Measurements from ENCODE around the gene LHX3. TPM values are rescaled to one million over a fixed set of nuclear protein-coding genes. Genes with fewer than 3 reads are reported as not detected.

The LHX3 gene
- not detected for polyA plus RNA-seq (2013, experiment 1 of 2)
- polyA plus RNA-seq (2013, experiment 2 of 2), result not detected

DNA sequence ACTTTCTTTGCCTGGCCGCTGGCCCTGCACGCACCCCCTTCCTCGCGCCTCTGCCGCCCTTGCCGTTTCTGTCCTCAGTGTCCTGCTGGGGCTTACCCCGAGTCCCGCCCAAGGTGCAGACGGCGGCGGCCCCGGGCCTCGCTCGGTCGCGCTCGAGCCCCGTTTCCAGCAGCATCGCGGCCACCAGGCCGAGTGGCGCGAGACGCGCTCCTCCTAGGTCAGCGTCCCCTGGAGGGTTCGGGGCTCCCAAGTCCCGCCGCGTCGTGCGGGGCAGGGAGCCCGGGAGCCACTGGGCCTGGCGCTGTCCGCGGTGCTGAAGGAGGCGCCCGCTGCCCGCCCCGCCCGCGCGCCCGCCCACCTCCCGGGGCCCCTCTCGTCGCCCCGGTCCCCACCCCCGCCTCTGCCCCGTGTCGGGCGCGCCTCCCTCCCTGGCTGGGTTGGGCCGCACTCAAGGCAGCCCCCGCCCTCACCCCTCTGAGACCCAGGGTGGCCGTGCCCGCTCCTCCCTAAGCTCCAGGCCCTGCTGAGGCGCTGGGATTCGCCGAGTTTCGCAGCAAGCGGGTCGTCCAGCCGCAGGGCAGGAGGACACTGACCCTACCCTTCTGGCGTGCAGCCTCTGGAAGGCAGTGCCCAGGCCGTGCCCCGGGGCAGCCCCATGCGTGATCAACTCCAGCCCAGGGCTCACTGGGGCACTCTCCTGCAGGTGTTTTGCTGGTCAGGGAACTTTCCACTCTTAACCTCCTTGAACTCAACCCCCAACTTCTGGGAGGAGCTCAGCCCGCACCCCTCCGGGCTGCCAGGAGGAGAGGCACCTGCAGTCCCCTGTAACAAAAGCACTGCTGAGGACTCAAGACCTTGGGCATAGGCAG lies at the start of gene LHX3:
TSS of gene LHX3 (minus strand) at position 291 of the 869 bp plus-strand sequence. CDS start at position 175, 116 bp downstream.
- Histone ChIP-seq H3K27me3 (ENCODE audit: insufficient read depth, low read length) (peaks cover 61% of the 10 kb centered on the region), H3K9ac (ENCODE audit: low read depth, low read length) (no peak within 1 kb of the TSS), H3K4me3 (ENCODE audit: low read length) (no peak within 1 kb of the TSS), H3K36me3 (ENCODE audit: insufficient read depth, low read length) (peaks cover 8% of the 10 kb centered on the region), H3K4me1 (ENCODE audit: insufficient read depth, low read length) (no peaks in the 10 kb centered on the region), H3K27ac (ENCODE audit: low read depth, low read length) (no peak within 1 kb of the TSS), H3K9me3 (ENCODE audit: insufficient read depth, low read depth, low read length) (no peaks in the 10 kb centered on the region)
- WGBS, result 8% methylated on average over 70 of the region's 70 CpGs

DNA sequence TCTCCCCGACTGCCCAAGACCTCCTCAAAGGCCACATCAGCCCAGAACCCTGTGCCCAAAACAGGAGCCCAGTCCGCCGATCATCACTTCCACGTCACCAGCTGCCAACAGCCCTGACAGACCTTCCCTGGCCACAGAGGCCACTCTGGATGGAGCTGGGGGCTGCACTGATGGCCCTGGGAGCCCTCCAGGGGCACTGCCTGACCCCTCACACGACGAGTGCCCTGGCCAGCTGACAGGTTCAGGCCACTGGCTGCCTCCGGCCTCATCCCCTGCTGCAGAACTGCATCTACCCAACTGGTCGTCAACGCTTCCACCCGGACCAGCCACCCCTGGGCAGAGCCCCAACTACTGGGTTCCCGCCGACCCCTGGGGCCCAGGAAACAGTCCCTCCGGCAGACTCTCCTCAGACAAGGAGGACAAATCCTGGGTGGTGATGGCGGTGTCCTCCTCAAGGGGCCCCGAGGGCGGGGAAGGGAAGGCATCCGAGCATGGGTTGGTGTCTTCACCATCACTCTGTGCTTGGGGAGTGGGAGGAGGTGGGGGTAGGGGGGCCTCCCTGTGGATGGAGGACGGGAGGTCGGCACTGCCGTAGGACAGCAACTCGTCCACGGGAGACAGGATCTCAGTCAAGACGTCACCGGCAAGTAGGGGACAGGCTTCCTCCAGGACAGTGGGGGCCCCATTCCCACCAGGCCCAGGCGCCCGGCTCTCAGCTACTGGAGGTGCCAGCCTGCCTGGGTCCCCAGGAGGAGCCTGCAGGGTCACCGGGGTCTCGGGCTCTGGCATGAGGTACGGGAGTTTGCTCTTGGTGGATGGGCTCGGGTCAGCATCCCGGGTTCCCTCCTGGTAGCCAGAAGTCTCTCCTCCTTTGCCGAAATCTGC lies 48.6 kb upstream of the LHX3 start:
- WGBS, result 93% methylated on average over 32 of the region's 32 CpGs
- H3K4me1 ChIP-seq (ENCODE audit: insufficient read depth, low read length), result no peaks in the 10 kb centered on the region

DNA sequence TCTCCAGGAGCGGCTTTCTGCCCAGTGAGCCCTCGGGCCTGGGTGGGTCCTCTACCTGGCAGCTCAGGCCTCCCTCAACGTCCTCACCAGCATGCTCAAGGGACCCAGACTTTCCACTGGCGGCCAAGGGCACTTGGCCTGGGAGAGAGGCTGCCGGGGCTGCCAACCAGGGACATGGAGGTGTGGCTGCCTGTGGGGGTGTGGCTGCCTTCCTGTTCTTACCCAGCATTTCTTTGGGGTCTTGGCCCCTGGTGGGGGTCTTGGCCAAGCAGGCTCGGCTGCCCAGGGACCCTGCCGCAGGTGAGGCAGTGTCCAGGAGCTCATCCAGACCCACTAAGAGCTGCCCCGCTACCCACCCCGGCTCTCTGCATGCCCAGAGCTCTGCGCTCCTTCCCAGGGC lies 47.9 kb upstream of the LHX3 start:
- Histone ChIP-seq H3K4me3 (ENCODE audit: low read length) (no peak overlapping the region), H3K4me1 (ENCODE audit: insufficient read depth, low read length) (no peaks in the 10 kb centered on the region), H3K27me3 (ENCODE audit: insufficient read depth, low read length) (no peaks in the 10 kb centered on the region), H3K27ac (ENCODE audit: low read depth, low read length) (no peak overlapping the region), H3K9me3 (ENCODE audit: insufficient read depth, low read depth, low read length) (no peaks in the 10 kb centered on the region), H3K9ac (ENCODE audit: low read depth, low read length) (no peak overlapping the region), H3K36me3 (ENCODE audit: insufficient read depth, low read length) (no peaks in the 10 kb centered on the region)
- WGBS, result 92% methylated on average over 10 of the region's 10 CpGs

More for the DNA sequence above, 48.6 kb upstream of the LHX3 start:
- H3K9me3 ChIP-seq (ENCODE audit: insufficient read depth, low read depth, low read length), result no peaks in the 10 kb centered on the region
- H3K36me3 ChIP-seq (ENCODE audit: insufficient read depth, low read length), result no peaks in the 10 kb centered on the region
- no peaks in the 10 kb centered on the region for H3K27me3 ChIP-seq (ENCODE audit: insufficient read depth, low read length)
- no peak overlapping the region for H3K9ac ChIP-seq (ENCODE audit: low read depth, low read length)
- no peak overlapping the region for H3K27ac ChIP-seq (ENCODE audit: low read depth, low read length)
- no peak overlapping the region for H3K4me3 ChIP-seq (ENCODE audit: low read length)

DNA sequence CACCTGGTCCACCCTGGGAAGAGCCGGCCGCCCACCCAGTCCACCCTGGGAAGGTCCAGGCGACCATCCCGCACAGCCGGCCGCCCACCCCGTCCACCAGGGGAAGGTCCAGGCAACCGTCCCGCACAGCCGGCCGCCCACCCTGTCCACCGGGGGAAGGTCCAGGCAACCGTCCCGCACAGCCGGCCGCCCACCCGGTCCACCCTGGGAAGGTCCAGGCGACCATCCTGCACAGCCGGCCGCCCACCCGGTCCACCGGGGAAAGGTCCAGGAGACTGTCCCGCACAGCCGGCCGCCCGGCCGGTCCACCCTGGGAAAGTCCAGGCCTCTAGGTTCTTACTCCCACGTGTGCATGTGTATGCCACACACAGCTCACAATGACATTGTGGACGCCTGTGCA lies 47.4 kb upstream of the LHX3 start:
- H3K9me3 ChIP-seq (ENCODE audit: insufficient read depth, low read depth, low read length), result no peaks in the 10 kb centered on the region
- H3K27ac ChIP-seq (ENCODE audit: low read depth, low read length), result no peak overlapping the region
- 94% methylated on average over 29 of the region's 29 CpGs for WGBS
- no peaks in the 10 kb centered on the region for H3K36me3 ChIP-seq (ENCODE audit: insufficient read depth, low read length)
- no peaks in the 10 kb centered on the region for H3K4me1 ChIP-seq (ENCODE audit: insufficient read depth, low read length)
- no peak overlapping the region for H3K9ac ChIP-seq (ENCODE audit: low read depth, low read length)
- no peak overlapping the region for H3K4me3 ChIP-seq (ENCODE audit: low read length)
- no peaks in the 10 kb centered on the region for H3K27me3 ChIP-seq (ENCODE audit: insufficient read depth, low read length)

DNA sequence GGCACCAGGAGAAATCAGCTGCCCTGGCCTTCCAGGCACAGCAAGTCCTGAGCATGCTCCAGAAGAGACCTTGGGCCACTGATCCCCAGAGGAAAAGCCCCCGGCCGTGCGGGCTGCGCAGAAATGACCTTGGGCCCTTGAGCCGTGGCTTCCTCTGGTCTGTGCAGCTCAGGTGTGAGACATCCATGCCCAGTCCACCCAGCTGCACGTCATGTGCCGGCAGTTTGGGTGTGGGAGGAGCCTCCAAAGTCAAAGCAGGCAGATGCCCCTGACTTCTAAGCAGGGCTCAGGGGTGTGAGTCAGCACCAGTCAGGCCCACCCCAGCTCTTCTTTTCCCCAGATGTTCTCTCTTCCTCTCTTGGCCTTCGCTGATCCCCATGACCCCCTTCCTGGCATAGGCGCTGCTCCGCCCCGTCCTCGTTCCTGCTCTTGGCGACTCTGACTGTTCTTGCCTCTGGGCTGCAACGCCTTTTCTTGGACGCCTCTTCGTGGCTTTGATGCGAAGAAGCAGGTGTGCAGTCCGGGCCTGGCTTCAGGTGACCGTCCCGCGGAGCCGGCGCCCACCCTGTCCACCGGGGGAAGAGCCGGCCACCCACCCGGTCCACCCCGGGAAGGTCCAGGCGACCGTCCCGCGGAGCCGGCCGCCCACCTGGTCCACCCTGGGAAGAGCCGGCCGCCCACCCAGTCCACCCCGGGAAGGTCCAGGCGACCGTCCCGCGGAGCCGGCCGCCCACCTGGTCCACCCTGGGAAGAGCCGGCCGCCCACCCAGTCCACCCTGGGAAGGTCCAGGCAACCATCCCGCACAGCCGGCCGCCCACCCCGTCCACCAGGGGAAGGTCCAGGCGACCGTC lies 46.6 kb upstream of the LHX3 start:
- H3K4me3 ChIP-seq (ENCODE audit: low read length), result no peak overlapping the region
- H3K9me3 ChIP-seq (ENCODE audit: insufficient read depth, low read depth, low read length), result no peaks in the 10 kb centered on the region
- H3K27me3 ChIP-seq (ENCODE audit: insufficient read depth, low read length), result no peaks in the 10 kb centered on the region
- H3K9ac ChIP-seq (ENCODE audit: low read depth, low read length), result no peak overlapping the region
- WGBS, result 96% methylated on average over 50 of the region's 50 CpGs
- no peak overlapping the region for H3K27ac ChIP-seq (ENCODE audit: low read depth, low read length)
- no peaks in the 10 kb centered on the region for H3K36me3 ChIP-seq (ENCODE audit: insufficient read depth, low read length)
- no peaks in the 10 kb centered on the region for H3K4me1 ChIP-seq (ENCODE audit: insufficient read depth, low read length)

DNA sequence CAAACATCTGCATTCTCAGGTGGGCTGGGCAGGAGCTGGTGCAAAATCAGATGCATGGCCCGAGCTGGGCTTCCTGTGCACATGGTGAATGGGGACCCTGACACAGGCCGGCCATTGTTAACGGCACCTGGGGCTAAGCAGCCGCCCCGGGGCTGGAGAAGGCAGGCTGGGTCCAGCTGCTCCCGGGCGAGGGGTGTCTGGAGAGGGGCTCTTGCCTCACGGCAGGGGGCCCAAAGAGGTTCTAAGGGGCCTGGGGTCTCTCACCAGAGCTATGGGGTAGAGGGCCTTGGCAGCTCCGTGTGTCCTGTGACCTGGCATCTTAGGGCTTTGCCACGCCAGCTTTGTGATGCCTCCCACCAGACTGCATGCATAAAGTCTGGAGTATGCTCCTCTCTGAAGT lies 45.7 kb upstream of the LHX3 start:
- Histone ChIP-seq H3K36me3 (ENCODE audit: insufficient read depth, low read length) (no peaks in the 10 kb centered on the region), H3K9ac (ENCODE audit: low read depth, low read length) (no peak overlapping the region), H3K27ac (ENCODE audit: low read depth, low read length) (no peak overlapping the region), H3K27me3 (ENCODE audit: insufficient read depth, low read length) (no peaks in the 10 kb centered on the region), H3K4me1 (ENCODE audit: insufficient read depth, low read length) (0 out of 2 replicates have a peak, but pooled peaks cover 4% of the 10 kb centered on the region), H3K4me3 (ENCODE audit: low read length) (no peak overlapping the region), H3K9me3 (ENCODE audit: insufficient read depth, low read depth, low read length) (no peaks in the 10 kb centered on the region)
- WGBS, result 79% methylated on average over 10 of the region's 10 CpGs

DNA sequence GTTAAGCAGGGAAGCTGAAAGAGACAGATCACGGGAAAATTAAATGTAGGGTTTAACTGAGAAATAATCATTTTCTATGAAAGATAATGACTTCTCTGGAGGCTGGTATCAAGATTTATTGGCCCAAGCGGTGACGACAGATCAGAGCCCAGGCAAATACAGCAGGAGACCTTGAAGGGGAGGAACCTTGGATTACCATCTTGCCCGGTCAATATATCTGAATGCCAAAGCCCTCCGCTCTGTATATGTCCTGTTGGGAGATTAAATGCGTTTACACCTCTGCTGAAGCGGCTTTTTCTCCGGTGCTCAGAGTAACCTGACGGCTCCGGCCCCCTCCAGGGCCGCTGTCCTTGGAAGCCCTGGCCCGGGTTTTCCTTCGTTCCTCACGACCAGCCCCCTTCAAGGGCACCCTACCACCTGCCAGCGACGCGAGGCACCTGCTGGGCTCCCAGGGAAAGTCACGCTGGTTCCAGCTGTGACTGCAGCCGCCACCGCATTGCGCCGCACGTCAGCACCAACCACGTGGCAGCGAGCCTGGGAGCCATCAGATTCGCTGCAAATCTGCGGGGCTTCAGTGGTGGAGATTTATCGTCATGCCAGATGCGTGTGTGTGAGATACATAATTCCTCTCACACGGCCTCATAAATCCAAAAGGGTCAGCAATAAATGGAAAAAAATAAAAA lies 45.1 kb upstream of the LHX3 start:
- Histone ChIP-seq H3K4me1 (ENCODE audit: insufficient read depth, low read length) (0 out of 2 replicates have a peak, but pooled peaks cover 4% of the 10 kb centered on the region), H3K36me3 (ENCODE audit: insufficient read depth, low read length) (no peaks in the 10 kb centered on the region), H3K9ac (ENCODE audit: low read depth, low read length) (no peak overlapping the region), H3K27ac (ENCODE audit: low read depth, low read length) (no peak overlapping the region), H3K9me3 (ENCODE audit: insufficient read depth, low read depth, low read length) (no peaks in the 10 kb centered on the region), H3K27me3 (ENCODE audit: insufficient read depth, low read length) (no peaks in the 10 kb centered on the region), H3K4me3 (ENCODE audit: low read length) (no peak overlapping the region)
- 88% methylated on average over 29 of the region's 30 CpGs for WGBS

DNA sequence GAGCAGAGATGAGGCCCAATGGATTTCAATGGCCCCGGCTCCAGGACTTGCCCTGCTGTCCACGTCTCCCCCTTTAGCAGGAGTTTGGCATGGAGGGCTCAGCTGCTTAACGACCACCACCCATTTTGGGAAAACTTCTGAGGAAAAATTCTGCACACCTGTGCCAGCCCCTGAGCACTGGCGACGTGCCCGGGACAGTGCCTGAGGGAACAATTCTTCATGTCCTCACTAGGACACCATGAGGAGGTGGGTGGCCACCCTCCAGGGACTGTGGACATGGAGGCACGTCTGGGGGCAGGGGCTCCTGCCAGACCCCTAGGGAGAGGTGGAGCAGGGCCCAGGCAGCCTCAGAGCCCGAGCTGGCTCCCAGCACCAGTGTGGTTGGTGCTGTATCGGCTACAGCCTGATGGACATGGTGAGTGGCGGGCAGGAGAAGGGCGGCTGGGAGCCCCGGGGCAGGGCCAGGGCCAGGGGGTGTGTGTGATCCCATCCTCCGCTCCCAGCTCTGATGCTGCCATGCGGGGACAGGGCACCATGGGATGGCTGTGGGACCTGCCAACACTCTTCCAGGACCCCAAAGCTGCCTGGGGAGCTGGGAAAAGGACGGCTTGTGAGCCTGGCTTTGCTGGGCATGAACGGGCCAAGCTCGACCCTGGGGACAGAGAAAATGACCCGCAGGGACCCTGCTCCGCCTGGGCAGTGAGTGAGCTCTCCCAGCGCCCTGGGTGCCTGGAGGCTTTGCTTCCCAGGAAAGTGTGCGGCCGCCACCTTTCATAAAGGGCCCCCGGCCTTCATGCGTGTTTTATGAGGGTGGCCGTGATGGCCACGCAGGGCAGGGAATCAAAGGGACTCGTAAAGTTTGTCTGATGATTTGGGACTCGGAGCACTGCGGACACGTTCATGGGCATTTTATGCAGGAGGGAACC lies 44.3 kb upstream of the LHX3 start:
- no peak overlapping the region for H3K4me3 ChIP-seq (ENCODE audit: low read length)
- H3K9me3 ChIP-seq (ENCODE audit: insufficient read depth, low read depth, low read length), result no peaks in the 10 kb centered on the region
- no peaks in the 10 kb centered on the region for H3K27me3 ChIP-seq (ENCODE audit: insufficient read depth, low read length)
- WGBS, result 93% methylated on average over 30 of the region's 30 CpGs
- no peak overlapping the region for H3K9ac ChIP-seq (ENCODE audit: low read depth, low read length)
- H3K36me3 ChIP-seq (ENCODE audit: insufficient read depth, low read length), result no peaks in the 10 kb centered on the region
- peaks cover 10% of the 10 kb centered on the region for H3K4me1 ChIP-seq (ENCODE audit: insufficient read depth, low read length)
- no peak overlapping the region for H3K27ac ChIP-seq (ENCODE audit: low read depth, low read length)

DNA sequence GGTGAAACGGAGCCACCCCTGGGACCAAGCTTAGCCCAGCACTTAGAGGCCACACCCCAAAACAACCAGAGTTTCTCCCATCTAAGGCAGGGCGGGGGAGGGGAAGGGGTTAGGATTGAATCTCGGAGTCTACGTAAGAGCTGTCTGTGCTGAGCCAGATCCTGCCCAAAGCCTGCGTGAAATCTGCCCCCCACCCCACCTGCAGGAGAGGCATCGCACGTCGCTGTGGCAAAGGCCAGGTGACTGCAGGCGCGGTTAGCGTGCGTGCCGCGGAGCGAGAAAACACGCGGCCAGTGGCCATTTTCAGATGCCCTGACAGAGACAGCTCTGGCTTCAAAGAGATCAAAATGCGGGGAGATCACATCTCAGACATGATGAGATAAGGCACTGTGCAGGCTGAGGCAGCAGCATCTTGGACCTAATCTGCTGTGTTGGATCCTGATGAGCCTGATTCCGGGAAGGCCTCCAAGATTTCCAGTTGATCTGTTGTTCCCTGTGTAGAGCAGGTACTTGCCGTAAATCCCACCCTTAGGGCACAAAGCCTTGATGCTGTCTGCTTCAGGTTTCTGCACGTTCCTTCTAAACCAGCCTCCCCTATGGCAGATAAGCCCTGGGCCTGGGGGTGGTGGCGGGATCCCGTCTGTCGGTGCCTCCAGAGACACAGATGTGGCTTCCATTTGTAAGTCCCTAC lies 43.2 kb upstream of the LHX3 start:
- WGBS, result 87% methylated on average over 24 of the region's 24 CpGs
- H3K27me3 ChIP-seq (ENCODE audit: insufficient read depth, low read length), result no peaks in the 10 kb centered on the region
- H3K9ac ChIP-seq (ENCODE audit: low read depth, low read length), result no peak overlapping the region
- no peak overlapping the region for H3K4me3 ChIP-seq (ENCODE audit: low read length)
- 0 out of 2 replicates have a peak, but pooled peaks cover 4% of the 10 kb centered on the region for H3K36me3 ChIP-seq (ENCODE audit: insufficient read depth, low read length)
- peaks cover 21% of the 10 kb centered on the region for H3K4me1 ChIP-seq (ENCODE audit: insufficient read depth, low read length)
- H3K9me3 ChIP-seq (ENCODE audit: insufficient read depth, low read depth, low read length), result no peaks in the 10 kb centered on the region
- H3K27ac ChIP-seq (ENCODE audit: low read depth, low read length), result no peak overlapping the region

All from HUES64 (cell line).